ENCODE data around the gene VMP1.
"Not testable (repeated sequence)": the region's sequence is repeated elsewhere in the genome, so short reads cannot be mapped to it uniquely, and the experiment has no call there.

The VMP1 gene

GRCh38 chr17:59751955-59752413 is 44.5 kb downstream of the VMP1 start:
- Histone ChIP-seq H3K9ac (ENCODE audit: low read depth in 1 of 2, low read length in 2 of 2) (no peak overlapping the region), H3K27ac (ENCODE audit: low read depth, low read length) (no peak overlapping the region), H3K4me3 (ENCODE audit: low read depth in 1 of 2, low read length in 2 of 2) (no peak overlapping the region), H3K4me1 (ENCODE audit: control insufficient read depth in 1 of 2, insufficient read depth in 2 of 2, low read length in 2 of 2) (peaks cover 0 to 15% of the 10 kb centered on the region in 2 donors), H3K9me3 (ENCODE audit: control insufficient read depth in 1 of 2, low read length in 2 of 2) (no peaks in the 10 kb centered on the region), H3K27me3 (ENCODE audit: control insufficient read depth in 1 of 2, insufficient read depth in 2 of 2, low read length in 2 of 2) (no peaks in the 10 kb centered on the region), H3K36me3 (ENCODE audit: control insufficient read depth in 1 of 2, insufficient read depth in 2 of 2, low read length in 2 of 2) (peaks cover 0 to 6% of the 10 kb centered on the region in 2 donors)

DNA sequence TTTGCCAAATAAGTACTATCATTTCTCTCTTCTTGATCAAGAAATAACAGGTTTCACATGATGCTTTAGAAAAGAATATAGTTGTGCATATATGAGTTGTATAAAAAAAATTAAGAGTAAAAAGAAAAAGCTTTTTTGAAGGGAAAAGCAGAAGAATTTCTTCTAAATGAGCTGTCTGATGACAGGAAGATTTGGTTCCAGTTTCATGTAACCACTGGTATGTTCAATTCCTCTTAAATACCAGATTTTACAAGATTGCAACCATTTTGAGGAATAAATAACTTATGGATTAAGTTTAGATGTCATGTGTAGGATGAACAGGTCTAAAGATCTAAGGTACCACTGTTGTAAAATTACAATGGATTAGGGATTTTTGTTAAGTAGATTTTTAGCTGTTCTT is 45.0 kb downstream of the VMP1 start:
- Histone ChIP-seq H3K9me3 (ENCODE audit: control insufficient read depth in 1 of 2, low read length in 2 of 2) (no peaks in the 10 kb centered on the region), H3K36me3 (ENCODE audit: control insufficient read depth in 1 of 2, insufficient read depth in 2 of 2, low read length in 2 of 2) (peaks cover 0 to 6% of the 10 kb centered on the region in 2 donors), H3K27me3 (ENCODE audit: control insufficient read depth in 1 of 2, insufficient read depth in 2 of 2, low read length in 2 of 2) (no peaks in the 10 kb centered on the region), H3K9ac (ENCODE audit: low read depth in 1 of 2, low read length in 2 of 2) (no peak overlapping the region), H3K4me1 (ENCODE audit: control insufficient read depth in 1 of 2, insufficient read depth in 2 of 2, low read length in 2 of 2) (peaks cover 0 to 15% of the 10 kb centered on the region in 2 donors), H3K27ac (ENCODE audit: low read depth, low read length) (no peak overlapping the region), H3K4me3 (ENCODE audit: low read depth in 1 of 2, low read length in 2 of 2) (no peak overlapping the region)

DNA sequence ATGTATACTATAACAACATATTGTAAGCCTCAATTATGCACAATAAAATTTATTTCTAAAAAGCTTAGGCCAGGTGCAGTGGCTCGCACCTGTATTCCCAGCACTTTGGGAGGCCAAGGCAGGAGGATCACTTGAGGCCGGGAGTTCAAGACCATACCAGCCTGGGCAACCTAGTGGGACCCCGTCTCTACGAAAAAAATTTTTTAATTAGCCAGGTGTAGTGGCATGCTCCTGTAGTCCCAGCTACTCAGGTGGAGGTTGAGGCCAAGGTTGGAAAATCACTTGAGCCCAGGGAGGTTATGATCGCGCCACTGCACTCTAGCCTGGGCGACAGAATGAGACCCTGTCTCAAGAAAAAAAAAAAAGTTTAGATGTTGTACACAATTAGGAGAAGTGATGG is 45.5 kb downstream of the VMP1 start:
- Histone ChIP-seq H3K9ac (ENCODE audit: low read depth in 1 of 2, low read length in 2 of 2) (peak overlapping the region in 1 of 2 donors; percentile 61), H3K4me3 (ENCODE audit: low read depth in 1 of 2, low read length in 2 of 2) (no peak overlapping the region), H3K27ac (ENCODE audit: low read depth, low read length) (no peak overlapping the region), H3K27me3 (ENCODE audit: control insufficient read depth in 1 of 2, insufficient read depth in 2 of 2, low read length in 2 of 2) (no peaks in the 10 kb centered on the region), H3K9me3 (ENCODE audit: control insufficient read depth in 1 of 2, low read length in 2 of 2) (no peaks in the 10 kb centered on the region), H3K4me1 (ENCODE audit: control insufficient read depth in 1 of 2, insufficient read depth in 2 of 2, low read length in 2 of 2) (peaks cover 0 to 15% of the 10 kb centered on the region in 2 donors), H3K36me3 (ENCODE audit: control insufficient read depth in 1 of 2, insufficient read depth in 2 of 2, low read length in 2 of 2) (peaks cover 0 to 8% of the 10 kb centered on the region in 2 donors)

GRCh38 chr17:59753522-59754467 is 46.3 kb downstream of the VMP1 start:
- Histone ChIP-seq H3K9me3 (ENCODE audit: control insufficient read depth in 1 of 2, low read length in 2 of 2) (no peaks in the 10 kb centered on the region), H3K36me3 (ENCODE audit: control insufficient read depth in 1 of 2, insufficient read depth in 2 of 2, low read length in 2 of 2) (peaks cover 0 to 12% of the 10 kb centered on the region in 2 donors), H3K4me3 (ENCODE audit: low read depth in 1 of 2, low read length in 2 of 2) (peak overlapping the region in 1 of 2 donors; percentile 29), H3K27me3 (ENCODE audit: control insufficient read depth in 1 of 2, insufficient read depth in 2 of 2, low read length in 2 of 2) (no peaks in the 10 kb centered on the region), H3K27ac (ENCODE audit: low read depth, low read length) (no peak overlapping the region), H3K4me1 (ENCODE audit: control insufficient read depth in 1 of 2, insufficient read depth in 2 of 2, low read length in 2 of 2) (peaks cover 0 to 15% of the 10 kb centered on the region in 2 donors), H3K9ac (ENCODE audit: low read depth in 1 of 2, low read length in 2 of 2) (peak overlapping the region in 1 of 2 donors; percentile 61)

GRCh38 chr17:59754552-59754951 is 47.1 kb downstream of the VMP1 start:
- H3K9me3 ChIP-seq (ENCODE audit: control insufficient read depth in 1 of 2, low read length in 2 of 2) = no peaks in the 10 kb centered on the region
- H3K9ac ChIP-seq (ENCODE audit: low read depth in 1 of 2, low read length in 2 of 2) = peak overlapping the region in 1 of 2 donors; percentile 34
- H3K36me3 ChIP-seq (ENCODE audit: control insufficient read depth in 1 of 2, insufficient read depth in 2 of 2, low read length in 2 of 2) = peaks cover 0 to 14% of the 10 kb centered on the region in 2 donors
- H3K4me3 ChIP-seq (ENCODE audit: low read depth in 1 of 2, low read length in 2 of 2) = no peak overlapping the region
- peaks cover 0 to 15% of the 10 kb centered on the region in 2 donors for H3K4me1 ChIP-seq (ENCODE audit: control insufficient read depth in 1 of 2, insufficient read depth in 2 of 2, low read length in 2 of 2)
- no peak overlapping the region for H3K27ac ChIP-seq (ENCODE audit: low read depth, low read length)
- H3K27me3 ChIP-seq (ENCODE audit: control insufficient read depth in 1 of 2, insufficient read depth in 2 of 2, low read length in 2 of 2) = no peaks in the 10 kb centered on the region

GRCh38 chr17:59755069-59755468 is 47.6 kb downstream of the VMP1 start:
- H3K27me3 ChIP-seq (ENCODE audit: control insufficient read depth in 1 of 2, insufficient read depth in 2 of 2, low read length in 2 of 2); H3K4me3 ChIP-seq (ENCODE audit: low read depth in 1 of 2, low read length in 2 of 2); H3K9ac ChIP-seq (ENCODE audit: low read depth in 1 of 2, low read length in 2 of 2); H3K27ac ChIP-seq (ENCODE audit: low read depth, low read length); H3K9me3 ChIP-seq (ENCODE audit: control insufficient read depth in 1 of 2, low read length in 2 of 2): not testable (repeated sequence)
- H3K4me1 ChIP-seq (ENCODE audit: control insufficient read depth in 1 of 2, insufficient read depth in 2 of 2, low read length in 2 of 2) = peaks cover 0 to 15% of the 10 kb centered on the region in 2 donors
- peaks cover 0 to 14% of the 10 kb centered on the region in 2 donors for H3K36me3 ChIP-seq (ENCODE audit: control insufficient read depth in 1 of 2, insufficient read depth in 2 of 2, low read length in 2 of 2)

GRCh38 chr17:59756236-59756818 is 48.9 kb downstream of the VMP1 start:
- Histone ChIP-seq H3K4me1 (ENCODE audit: control insufficient read depth in 1 of 2, insufficient read depth in 2 of 2, low read length in 2 of 2) (peaks cover 0 to 15% of the 10 kb centered on the region in 2 donors), H3K36me3 (ENCODE audit: control insufficient read depth in 1 of 2, insufficient read depth in 2 of 2, low read length in 2 of 2) (peaks cover 0 to 14% of the 10 kb centered on the region in 2 donors), H3K4me3 (ENCODE audit: low read depth in 1 of 2, low read length in 2 of 2) (no peak overlapping the region), H3K9me3 (ENCODE audit: control insufficient read depth in 1 of 2, low read length in 2 of 2) (no peaks in the 10 kb centered on the region), H3K27me3 (ENCODE audit: control insufficient read depth in 1 of 2, insufficient read depth in 2 of 2, low read length in 2 of 2) (no peaks in the 10 kb centered on the region), H3K9ac (ENCODE audit: low read depth in 1 of 2, low read length in 2 of 2) (no peak overlapping the region), H3K27ac (ENCODE audit: low read depth, low read length) (peak overlapping the region; percentile 59)

- peaks cover 0 to 22% of the 10 kb centered on the region in 2 donors for H3K4me1 ChIP-seq (ENCODE audit: control insufficient read depth in 1 of 2, insufficient read depth in 2 of 2, low read length in 2 of 2)
- H3K36me3 ChIP-seq (ENCODE audit: control insufficient read depth in 1 of 2, insufficient read depth in 2 of 2, low read length in 2 of 2) = peaks cover 0 to 11% of the 10 kb centered on the region in 2 donors
- no peaks in the 10 kb centered on the region for H3K27me3 ChIP-seq (ENCODE audit: control insufficient read depth in 1 of 2, insufficient read depth in 2 of 2, low read length in 2 of 2)
- no peak overlapping the region for H3K9ac ChIP-seq (ENCODE audit: low read depth in 1 of 2, low read length in 2 of 2)
- no peak overlapping the region for H3K27ac ChIP-seq (ENCODE audit: low read depth, low read length)
- H3K9me3 ChIP-seq (ENCODE audit: control insufficient read depth in 1 of 2, low read length in 2 of 2) = no peaks in the 10 kb centered on the region
- H3K4me3 ChIP-seq (ENCODE audit: low read depth in 1 of 2, low read length in 2 of 2) = no peak overlapping the region
These were observed 49.6 kb downstream of the VMP1 start for GRCh38 chr17:59757043-59757442.

- Histone ChIP-seq H3K27ac (ENCODE audit: low read depth, low read length) (no peak overlapping the region), H3K36me3 (ENCODE audit: control insufficient read depth in 1 of 2, insufficient read depth in 2 of 2, low read length in 2 of 2) (peaks cover 0 to 9% of the 10 kb centered on the region in 2 donors), H3K4me1 (ENCODE audit: control insufficient read depth in 1 of 2, insufficient read depth in 2 of 2, low read length in 2 of 2) (peaks cover 0 to 23% of the 10 kb centered on the region in 2 donors), H3K9ac (ENCODE audit: low read depth in 1 of 2, low read length in 2 of 2) (no peak overlapping the region), H3K27me3 (ENCODE audit: control insufficient read depth in 1 of 2, insufficient read depth in 2 of 2, low read length in 2 of 2) (no peaks in the 10 kb centered on the region), H3K4me3 (ENCODE audit: low read depth in 1 of 2, low read length in 2 of 2) (no peak overlapping the region), H3K9me3 (ENCODE audit: control insufficient read depth in 1 of 2, low read length in 2 of 2) (no peaks in the 10 kb centered on the region)
These were observed 50.0 kb downstream of the VMP1 start for GRCh38 chr17:59757470-59757869.

DNA sequence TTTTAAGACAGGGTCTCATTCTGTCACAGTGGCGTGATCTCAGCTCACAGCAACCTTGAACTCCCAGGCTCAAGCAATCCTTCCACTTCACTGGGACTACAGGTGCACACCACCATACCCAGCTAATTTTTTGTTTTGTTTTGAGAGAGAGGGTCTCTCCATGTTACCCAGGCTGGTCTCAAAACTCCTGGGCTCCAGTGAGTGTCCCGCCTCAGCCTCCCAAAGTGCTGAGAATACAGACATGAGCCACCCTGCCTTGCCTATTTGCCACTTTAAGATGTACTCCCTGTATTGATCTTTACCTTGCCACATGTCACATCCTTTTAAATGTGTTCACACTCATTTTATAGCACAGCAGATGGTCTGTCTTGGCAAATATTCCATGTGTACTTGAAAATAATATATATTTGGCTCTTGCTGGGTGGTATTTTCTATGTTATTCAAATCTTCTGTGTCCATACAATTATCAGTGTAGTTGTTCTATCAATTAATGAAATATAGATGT is 50.5 kb downstream of the VMP1 start:
- peaks cover 0 to 23% of the 10 kb centered on the region in 2 donors for H3K4me1 ChIP-seq (ENCODE audit: control insufficient read depth in 1 of 2, insufficient read depth in 2 of 2, low read length in 2 of 2)
- H3K9me3 ChIP-seq (ENCODE audit: control insufficient read depth in 1 of 2, low read length in 2 of 2) = no peaks in the 10 kb centered on the region
- no peak overlapping the region for H3K4me3 ChIP-seq (ENCODE audit: low read depth in 1 of 2, low read length in 2 of 2)
- H3K27me3 ChIP-seq (ENCODE audit: control insufficient read depth in 1 of 2, insufficient read depth in 2 of 2, low read length in 2 of 2) = no peaks in the 10 kb centered on the region
- H3K36me3 ChIP-seq (ENCODE audit: control insufficient read depth in 1 of 2, insufficient read depth in 2 of 2, low read length in 2 of 2) = peaks cover 0 to 9% of the 10 kb centered on the region in 2 donors
- H3K27ac ChIP-seq (ENCODE audit: low read depth, low read length) = no peak overlapping the region
- H3K9ac ChIP-seq (ENCODE audit: low read depth in 1 of 2, low read length in 2 of 2) = no peak overlapping the region

All from duodenal mucosa (tissue), 2 donors.